Measurements from ENCODE around the gene PRKCA.

The PRKCA gene

GRCh38 chr17:66675273-66675990, 373.0 kb downstream of the PRKCA start:
- Histone ChIP-seq H3K4me3 (peak overlapping the region in 2 of 7 experiments; percentile 5 to 15), H3K27ac (peak overlapping the region in 18 of 21 experiments; percentile 7 to 92 (median 73))

- peak overlapping the region in 2 of 7 experiments; percentile 5 to 15 for H3K4me3 ChIP-seq
Measured at GRCh38 chr17:66675991-66676371, 373.6 kb downstream of the PRKCA start.

DNA sequence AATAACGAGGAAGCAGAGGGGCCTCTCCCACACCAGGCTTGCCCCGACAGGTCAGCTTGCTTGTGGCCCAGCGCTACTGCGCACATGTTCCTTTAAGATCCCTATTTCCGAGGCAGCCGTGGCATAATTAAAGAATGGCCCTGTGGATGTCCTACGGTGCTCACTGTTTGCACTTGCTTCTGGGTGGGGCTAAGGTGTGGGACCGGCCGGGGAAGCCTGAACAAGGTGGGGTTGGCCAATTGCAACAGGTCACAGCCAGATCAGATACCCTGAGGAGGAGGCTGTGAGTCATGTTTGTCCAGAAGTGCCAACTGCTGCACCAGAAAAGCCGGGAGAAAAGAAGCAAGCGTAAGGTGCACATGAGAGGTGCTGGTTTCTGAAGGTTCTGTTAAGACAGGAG, 374.0 kb downstream of the PRKCA start:
- H3K27ac ChIP-seq: peak overlapping the region in 19 of 21 experiments; percentile 40 to 92 (median 74)
- H3K4me3 ChIP-seq: peak overlapping the region in 2 of 7 experiments; percentile 5 to 15

More at GRCh38 chr17:66675991-66676371, 373.6 kb downstream of the PRKCA start:
- H3K27ac ChIP-seq: peak overlapping the region in 19 of 21 experiments; percentile 40 to 92 (median 74)

- no peak overlapping the region for H3K4me3 ChIP-seq
- H3K27ac ChIP-seq: peak overlapping the region in 16 of 21 experiments; percentile 23 to 92 (median 53)
Measured at GRCh38 chr17:66677201-66677981, 375.0 kb downstream of the PRKCA start.

DNA sequence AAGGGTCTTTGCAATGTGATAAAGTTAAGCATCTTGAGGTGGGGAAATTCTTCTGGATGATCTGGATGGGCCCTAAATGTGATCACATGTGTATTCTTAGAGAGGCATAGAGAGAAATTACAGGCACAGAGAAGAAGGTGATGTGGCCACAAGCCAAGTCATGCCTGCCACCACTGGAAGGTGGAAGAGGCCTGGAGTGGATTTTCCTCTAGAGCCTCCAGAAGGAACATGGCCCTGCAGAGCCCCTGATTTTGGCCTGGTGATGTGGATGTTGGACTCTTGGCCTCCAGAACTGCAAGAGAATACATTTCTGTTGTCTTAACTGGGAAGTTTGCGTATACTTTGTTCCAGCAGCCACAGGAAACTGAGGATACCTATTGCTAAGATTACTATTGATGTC, 375.6 kb downstream of the PRKCA start:
- H3K4me3 ChIP-seq: no peak overlapping the region
- H3K27ac ChIP-seq: peak overlapping the region in 4 of 21 experiments; percentile 9 to 51 (median 25)

DNA sequence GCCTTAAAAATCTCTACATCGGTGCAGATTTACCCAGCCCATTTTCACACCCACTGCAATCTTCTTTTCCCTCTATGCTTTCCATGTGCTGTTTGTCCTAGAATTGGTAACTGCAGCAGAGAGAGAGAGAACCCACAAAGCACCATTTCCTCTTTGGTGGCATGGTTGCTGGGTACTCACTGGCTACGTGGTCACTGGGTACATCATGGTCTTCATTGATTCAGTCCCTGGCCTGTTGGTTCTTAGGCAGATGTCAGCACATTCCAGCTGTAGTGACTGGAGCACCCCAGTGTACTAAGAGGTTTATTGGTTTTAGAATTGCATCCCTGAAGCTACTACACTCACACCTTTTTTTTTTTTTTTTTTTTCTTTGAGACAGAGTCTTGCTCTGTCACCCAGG, 376.4 kb downstream of the PRKCA start:
- H3K27ac ChIP-seq: no peak overlapping the region

GRCh38 chr17:66679631-66680517, 377.5 kb downstream of the PRKCA start:
- Histone ChIP-seq H3K27ac (no peak overlapping the region), H3K4me3 (no peak overlapping the region)

More for the DNA sequence above, 376.4 kb downstream of the PRKCA start:
- no peak overlapping the region for H3K4me3 ChIP-seq

DNA sequence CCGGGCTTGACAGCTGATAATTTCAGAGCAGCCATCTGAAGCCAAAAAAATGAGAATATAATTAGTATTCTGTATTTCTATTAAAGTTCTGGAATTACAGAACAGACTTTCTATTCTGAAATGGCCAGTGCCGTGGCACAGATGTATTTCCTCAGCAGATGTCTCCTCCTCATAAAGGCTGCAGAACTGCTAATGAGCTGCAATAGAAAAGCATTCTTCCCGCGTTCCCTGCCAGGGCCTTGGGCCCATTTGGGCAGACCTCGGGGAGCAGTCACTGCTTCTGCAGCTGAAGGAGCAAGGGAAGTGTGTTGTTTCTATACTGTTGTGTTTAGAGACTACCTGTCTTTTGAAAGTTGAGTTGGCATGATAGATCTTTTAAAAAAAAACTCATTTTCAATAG, 379.9 kb downstream of the PRKCA start:
- H3K27ac ChIP-seq: no peak overlapping the region
- no peak overlapping the region for H3K4me3 ChIP-seq

DNA sequence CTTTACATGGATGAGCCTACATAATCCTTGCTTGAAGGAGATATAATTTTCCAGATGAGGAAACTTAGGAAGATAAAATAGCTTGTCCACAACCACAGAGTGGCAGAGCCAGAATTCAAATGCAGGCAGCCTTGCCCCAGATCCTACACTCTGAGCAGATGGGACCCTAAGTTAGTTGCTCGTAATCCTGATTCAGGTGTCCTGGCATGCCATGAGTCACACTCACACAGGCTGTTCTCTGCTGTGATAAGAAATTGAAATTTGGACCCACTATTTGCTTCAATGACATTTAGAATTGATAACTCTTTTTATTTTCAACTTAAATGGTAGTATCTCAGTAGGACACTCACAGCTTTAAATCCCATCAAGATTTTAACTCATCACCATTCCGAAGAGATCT, 381.8 kb downstream of the PRKCA start:
- no peak overlapping the region for H3K4me3 ChIP-seq
- H3K27ac ChIP-seq: no peak overlapping the region

GRCh38 chr17:66684731-66685130, 382.3 kb downstream of the PRKCA start:
- Histone ChIP-seq H3K27ac (no peak overlapping the region), H3K4me3 (no peak overlapping the region)

DNA sequence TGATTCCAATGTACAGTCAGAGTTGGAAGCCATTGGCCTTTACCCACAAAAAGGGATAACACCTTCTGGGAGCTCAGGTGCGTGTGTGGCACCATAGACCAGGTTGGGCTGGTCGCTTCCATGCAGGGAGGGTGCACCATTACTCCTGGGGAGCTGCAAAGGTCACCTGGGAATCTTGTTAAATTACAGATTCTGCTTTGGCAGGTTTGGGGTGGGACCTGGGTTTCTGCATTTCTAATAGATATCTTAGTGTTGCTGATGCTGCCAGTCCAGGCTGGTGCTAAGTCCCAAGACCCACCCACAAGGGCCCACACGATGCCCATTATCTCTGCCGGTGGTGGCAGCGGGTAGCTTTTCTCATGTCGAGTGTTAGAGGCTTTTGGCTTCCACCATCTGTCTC, 384.2 kb downstream of the PRKCA start:
- H3K4me3 ChIP-seq: no peak overlapping the region
- no peak overlapping the region for H3K27ac ChIP-seq

DNA sequence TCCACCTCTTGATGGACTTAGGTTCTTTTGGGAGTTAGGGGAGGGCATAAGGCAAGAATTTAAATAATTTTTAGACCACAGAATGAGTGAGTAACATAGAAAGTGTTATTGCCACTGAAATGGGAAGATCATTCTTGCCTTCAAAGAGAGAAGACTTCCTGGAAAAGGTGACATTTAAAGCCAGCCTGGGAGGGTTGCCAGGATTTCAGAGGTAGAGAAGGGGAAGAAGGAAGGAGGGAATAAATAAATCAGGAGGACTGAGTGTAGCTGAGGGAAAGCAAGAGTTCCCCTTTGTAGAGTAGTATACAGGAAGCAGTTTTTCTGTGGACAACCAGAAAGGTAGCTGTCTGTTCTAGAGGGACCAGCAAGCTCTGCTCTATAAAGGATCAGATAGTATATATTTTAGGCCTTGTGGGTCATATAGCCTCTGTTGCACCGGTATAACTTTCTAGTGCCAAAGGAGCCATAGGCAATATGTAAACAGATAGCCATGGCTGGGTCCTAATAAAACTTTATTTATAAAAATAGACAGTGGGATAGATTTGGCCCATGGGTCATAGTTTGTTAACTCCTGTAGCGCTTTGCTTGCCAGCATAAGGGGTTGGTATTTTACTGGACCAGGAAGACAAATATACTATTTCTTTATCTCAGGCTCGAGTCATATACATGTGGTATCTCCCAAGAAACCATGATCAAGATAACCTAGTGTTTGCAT, 385.3 kb downstream of the PRKCA start:
- H3K4me3 ChIP-seq: no peak overlapping the region
- H3K27ac ChIP-seq: no peak overlapping the region

DNA sequence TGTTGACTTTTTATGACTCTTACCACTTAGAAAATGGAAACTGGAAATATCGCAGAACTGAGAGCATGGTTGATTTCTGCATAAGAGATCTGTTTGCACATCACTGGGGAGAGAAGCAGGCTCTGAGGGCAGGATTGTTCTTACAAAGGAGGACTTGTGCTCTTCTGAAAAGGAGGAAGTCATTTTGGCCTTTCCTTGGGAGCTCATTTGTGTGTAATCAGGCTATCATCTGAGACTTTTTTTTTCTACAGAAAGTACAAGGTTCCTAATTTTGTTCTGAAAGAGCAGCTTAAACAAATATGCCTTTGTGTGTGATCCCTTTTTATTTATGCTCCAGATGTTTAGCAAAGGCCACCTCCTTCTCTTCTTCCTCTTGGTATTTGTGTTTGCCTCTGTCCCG, 386.8 kb downstream of the PRKCA start:
- H3K4me3 ChIP-seq: no peak overlapping the region

GRCh38 chr17:66690166-66690565, 387.8 kb downstream of the PRKCA start:
- Histone ChIP-seq H3K4me3 (no peak overlapping the region), H3K27ac (no peak overlapping the region)

More for the DNA sequence above, 386.8 kb downstream of the PRKCA start:
- H3K27ac ChIP-seq: peak overlapping the region in 1 of 21 experiments; percentile 34

GRCh38 chr17:66691644-66692420, 389.4 kb downstream of the PRKCA start:
- Histone ChIP-seq H3K27ac (peak overlapping the region in 3 of 21 experiments; percentile 26 to 41 (median 30)), H3K4me3 (no peak overlapping the region)

GRCh38 chr17:66692421-66692690, 389.9 kb downstream of the PRKCA start:
- Histone ChIP-seq H3K27ac (peak overlapping the region in 1 of 21 experiments; percentile 41), H3K4me3 (no peak overlapping the region)

DNA sequence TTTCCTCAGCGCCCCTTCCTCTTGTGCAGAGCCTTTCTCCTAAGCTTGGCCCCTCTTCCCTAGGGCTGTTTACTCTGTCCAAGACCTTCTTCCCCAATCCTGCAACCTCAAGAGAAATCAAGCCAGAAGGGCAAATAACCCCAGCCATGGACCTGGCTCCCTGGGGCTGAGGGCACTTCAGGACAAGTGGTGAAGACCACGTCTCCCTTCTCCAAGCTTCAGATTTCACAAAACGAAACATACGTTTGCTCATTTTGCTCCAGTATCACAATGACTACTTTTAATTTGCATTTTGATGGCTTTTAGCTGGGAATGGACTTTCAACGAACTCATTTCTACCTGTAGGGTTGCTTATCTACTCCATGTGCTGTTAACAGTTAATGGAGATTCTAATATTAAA, 392.7 kb downstream of the PRKCA start:
- Histone ChIP-seq H3K4me3 (no peak overlapping the region), H3K27ac (no peak overlapping the region)

DNA sequence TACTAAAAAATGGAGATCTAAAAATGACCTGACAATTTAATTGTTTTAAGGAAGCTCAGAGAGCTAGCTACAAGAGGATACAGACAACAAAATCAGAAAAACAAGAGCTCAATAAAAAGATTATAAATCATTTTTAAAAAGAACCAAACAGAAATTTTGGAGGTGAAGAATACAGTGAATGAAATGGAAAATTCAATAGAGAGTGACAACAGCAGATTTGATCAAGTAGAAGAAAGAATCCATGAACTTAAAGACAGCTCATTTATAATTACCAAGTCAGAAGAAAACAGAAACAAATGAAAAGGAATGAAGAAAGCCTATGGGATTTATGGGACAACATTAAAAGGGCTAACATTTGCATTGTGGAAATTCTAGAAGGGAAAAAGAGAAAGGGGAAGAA, 395.9 kb downstream of the PRKCA start:
- Histone ChIP-seq H3K4me3 (no peak overlapping the region), H3K27ac (no peak overlapping the region)

DNA sequence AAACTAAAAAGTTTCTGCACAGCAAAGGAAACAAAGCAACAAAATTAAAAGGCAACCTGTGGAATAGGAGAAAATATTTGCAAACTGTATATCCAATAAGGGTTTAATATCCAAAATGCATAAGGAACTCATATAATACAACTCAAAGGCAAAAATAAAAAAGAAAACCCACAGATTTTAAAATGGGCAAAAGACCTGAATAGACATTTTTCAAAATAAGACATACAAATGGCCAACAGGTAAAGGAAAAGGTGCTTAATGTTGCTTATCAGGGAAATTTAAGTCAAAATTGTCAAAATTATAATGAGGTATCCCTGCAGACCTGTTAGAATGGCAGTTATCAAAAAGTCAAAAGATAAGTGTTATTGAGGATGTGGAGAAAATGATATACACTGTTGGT, 399.0 kb downstream of the PRKCA start:
- no peak overlapping the region for H3K27ac ChIP-seq
- H3K4me3 ChIP-seq: no peak overlapping the region

All from skin epidermis (tissue), 12 donors.